AG09319 (cell line): ENCODE data around the gene BRD3OS.

Experiments used
- DNase-seq: peaks from one replicate; pipeline ENCODE4 v3.0.0-alpha.2; 2010; ENCODE audit warnings: low read depth; ENCODE audit errors: extremely low read depth
- TF ChIP-seq, protein P1 (sequence below): IDR thresholded peaks from 2 replicates; pipeline ENCODE4 v1.5.1; 2011; ENCODE audit warnings: low read depth, mild to moderate bottlenecking, inconsistent platforms, low read length, moderate library complexity

BRD3OS gene

DNA sequence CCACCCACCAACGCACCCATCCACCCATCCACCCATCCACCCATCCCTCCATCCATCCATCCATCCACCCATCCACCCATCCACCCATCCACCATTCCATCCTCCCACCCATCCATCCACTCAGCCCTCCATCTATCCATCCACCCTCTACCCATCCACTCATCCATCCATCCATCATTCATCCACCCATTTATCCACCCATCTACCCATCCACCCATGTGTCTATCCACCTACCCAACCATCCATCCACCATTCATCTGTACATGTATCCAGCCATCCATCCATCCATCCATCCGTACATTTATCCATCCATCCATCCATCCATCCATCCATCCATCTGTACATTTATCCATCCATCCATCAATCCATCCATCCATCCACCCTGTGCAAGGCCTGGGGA is 22.0 kb upstream of the BRD3OS start:
- TF ChIP-seq, protein P1, sequence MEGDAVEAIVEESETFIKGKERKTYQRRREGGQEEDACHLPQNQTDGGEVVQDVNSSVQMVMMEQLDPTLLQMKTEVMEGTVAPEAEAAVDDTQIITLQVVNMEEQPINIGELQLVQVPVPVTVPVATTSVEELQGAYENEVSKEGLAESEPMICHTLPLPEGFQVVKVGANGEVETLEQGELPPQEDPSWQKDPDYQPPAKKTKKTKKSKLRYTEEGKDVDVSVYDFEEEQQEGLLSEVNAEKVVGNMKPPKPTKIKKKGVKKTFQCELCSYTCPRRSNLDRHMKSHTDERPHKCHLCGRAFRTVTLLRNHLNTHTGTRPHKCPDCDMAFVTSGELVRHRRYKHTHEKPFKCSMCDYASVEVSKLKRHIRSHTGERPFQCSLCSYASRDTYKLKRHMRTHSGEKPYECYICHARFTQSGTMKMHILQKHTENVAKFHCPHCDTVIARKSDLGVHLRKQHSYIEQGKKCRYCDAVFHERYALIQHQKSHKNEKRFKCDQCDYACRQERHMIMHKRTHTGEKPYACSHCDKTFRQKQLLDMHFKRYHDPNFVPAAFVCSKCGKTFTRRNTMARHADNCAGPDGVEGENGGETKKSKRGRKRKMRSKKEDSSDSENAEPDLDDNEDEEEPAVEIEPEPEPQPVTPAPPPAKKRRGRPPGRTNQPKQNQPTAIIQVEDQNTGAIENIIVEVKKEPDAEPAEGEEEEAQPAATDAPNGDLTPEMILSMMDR, result no peak
- no peak for DNase-seq

DNA sequence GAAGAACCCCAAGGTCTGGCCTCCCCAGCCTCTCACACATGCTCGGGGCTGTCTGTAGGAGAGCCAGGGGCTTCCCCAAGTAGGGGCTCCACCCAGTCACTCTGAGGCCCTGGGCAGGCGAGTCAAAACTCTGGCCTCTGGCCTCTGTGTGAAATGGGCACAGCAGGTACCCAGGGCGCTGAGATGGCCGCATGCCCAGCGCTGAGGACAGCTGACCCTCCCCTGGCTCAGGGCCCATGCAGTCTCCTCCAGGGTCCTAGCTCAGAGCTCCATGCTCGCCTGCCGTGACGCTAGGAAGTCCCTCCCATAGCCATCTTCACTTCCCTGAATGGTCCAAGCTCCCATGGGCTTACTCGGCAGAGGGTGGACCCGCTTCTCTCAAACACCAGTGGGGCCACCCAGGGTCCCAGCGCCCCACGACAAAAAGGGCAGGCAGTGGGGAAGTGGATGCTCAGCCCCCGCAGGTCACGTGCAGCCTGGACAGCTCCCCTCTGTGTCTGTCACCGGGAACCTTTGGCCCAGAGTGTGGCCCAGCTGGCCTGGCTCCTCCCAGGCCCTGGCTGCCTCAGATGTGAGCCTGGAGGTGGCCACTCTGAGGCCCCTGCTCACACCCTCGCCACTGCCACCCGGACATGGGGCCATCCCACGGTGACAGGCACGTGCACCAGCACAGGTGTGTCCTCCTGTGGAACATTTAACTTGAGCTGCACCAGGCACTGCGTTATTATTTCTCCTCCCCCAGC is 21.0 kb upstream of the BRD3OS start:
- TF ChIP-seq, protein P1, result no peak
- DNase-seq, result no peak

DNA sequence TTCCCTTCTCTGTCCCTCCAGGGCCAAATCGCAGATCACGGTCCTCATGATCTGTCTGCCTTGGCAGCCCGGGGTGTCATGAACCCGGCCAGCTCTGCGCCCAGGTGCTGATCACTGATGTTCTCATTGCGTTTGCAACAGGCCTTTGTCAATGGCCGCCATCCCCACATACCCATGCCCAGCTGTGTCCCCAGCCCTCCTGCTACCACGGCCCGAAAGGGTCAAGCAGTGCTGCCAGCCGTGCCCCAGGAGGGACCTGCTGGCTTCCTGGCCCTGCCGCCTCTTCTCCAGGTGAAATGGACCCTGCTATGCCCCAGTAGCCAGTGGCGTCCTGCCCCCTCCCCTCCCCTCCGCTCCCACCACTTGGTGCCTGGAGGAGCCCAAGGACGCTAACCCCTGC is 20.4 kb upstream of the BRD3OS start:
- DNase-seq, result no peak
- TF ChIP-seq, protein P1, result no peak

- TF ChIP-seq, protein P1, result no peak
- no peak for DNase-seq
Observed at GRCh38 chr9:134005381-134005780, 19.9 kb upstream of the BRD3OS start.

GRCh38 chr9:134007150-134007549 is 18.1 kb upstream of the BRD3OS start:
- no peak for DNase-seq
- TF ChIP-seq, protein P1, result no peak

DNA sequence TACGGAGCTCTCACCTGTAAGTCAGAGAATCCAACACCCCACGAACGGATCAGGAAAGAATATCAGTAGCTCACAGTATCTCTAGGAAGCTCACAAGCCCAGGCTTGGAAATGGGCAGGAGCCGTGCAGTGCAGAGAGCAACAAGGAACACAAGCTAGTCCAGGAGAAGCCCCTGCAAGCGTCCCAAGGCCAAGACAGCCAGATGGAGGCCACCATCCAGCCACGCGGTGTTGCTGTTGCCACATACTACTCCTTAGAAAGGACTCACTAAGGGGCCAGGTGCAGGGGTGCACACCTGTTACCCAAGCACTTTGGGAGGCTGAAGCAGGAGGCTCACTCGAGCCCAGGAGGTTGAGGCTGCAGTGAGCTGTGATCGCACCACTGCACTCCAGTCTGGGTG is 17.7 kb upstream of the BRD3OS start:
- DNase-seq, result no peak
- TF ChIP-seq, protein P1, result no peak

DNA sequence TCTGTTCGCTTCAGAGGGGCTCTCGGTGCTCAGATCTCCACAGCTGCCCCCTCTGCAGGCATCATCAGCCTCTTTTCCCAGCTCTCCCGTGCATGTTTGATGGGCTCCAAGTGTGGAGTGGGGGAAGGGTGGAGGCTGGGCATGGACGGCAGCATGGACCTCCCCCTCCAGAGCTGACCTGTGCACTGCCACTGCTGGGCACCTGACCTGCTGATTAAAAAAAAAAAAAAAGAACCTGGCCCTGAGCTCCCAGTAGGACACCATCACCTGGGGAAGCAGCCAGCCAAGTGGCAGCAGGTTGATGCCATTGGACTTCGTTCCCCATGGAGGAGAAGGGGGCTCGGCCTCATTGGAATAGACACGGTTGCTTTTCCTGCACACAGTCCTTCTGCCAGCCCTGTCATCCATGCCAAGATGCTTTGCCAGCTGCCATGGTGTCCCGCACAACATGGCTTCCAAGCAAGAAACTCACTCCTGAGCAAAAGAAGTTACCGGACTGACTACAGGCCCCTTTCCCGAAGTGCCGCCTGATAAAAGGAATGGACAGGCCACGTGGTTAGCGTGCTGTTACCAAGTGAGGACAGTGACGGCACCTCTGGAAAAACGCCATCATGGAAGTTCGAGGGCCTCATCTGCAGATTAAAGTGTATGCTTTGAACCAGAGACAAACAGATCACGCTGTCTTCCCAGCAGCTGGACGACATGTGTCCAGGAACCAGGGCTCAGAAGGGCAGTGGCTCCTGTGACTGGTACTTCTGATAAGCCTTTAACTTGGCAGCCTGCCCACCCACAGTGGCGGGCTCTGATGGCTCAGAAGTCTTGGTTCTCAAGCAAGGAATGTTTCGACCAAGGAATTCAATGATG is 14.7 kb upstream of the BRD3OS start:
- DNase-seq, result no peak
- TF ChIP-seq, protein P1, result no peak
